Stimulated activated CD4-positive, alpha-beta T cell treated with anti-CD3 and anti-CD28 coated beads, Interleukin-15, amount 100 ng/mL, for 1 hour (primary cell): ENCODE results near the gene HOXD9.

Experiments used
- DNase-seq, 2 donors: peaks; one replicate each; pipeline ENCODE4 v3.0.0-alpha.2; 2020; ENCODE audit warnings: low read depth in 1 of 2, low spot score in 1 of 2

HOXD9 gene

DNA sequence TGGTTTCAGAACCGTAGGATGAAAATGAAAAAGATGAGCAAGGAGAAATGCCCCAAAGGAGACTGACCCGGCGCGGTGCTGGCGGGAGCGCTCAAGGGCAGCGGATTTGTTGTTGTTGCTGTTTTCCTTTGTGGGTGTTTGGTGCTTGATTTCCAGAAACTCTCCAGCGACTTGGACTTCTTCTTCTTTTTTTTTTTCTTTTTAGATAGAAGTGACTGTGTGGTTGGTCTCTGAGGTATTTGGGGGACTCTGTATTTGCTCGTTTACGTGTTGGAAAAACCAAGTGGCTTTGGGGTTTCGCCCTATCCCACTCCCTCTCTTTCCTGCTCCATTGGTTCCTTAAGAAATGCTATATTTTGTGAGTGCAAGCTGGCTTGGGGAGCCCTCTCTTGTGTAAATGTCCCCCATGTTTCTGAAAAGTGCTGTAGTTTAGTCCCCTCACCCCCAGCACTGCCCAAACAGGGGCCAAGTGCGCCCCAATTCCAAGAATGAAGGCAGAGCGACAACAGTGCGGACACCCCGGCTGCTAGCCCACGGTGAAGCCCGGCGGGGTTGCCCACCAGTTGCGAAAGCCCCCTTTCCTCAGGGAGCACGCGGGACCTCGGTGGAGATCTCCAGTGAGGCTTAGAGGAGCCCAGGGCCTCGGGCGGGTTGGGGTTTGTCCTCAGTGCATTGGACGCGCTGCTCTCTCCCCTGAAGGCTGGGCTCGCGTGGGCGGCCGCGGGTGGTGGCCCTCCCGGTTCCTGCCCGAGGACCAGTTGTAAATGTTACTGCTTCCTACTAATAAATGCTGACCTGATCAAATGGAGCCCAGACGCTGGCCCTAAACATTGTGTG is 1.8 kb downstream of the HOXD9 start:
- DNase-seq, result no peak

DNA sequence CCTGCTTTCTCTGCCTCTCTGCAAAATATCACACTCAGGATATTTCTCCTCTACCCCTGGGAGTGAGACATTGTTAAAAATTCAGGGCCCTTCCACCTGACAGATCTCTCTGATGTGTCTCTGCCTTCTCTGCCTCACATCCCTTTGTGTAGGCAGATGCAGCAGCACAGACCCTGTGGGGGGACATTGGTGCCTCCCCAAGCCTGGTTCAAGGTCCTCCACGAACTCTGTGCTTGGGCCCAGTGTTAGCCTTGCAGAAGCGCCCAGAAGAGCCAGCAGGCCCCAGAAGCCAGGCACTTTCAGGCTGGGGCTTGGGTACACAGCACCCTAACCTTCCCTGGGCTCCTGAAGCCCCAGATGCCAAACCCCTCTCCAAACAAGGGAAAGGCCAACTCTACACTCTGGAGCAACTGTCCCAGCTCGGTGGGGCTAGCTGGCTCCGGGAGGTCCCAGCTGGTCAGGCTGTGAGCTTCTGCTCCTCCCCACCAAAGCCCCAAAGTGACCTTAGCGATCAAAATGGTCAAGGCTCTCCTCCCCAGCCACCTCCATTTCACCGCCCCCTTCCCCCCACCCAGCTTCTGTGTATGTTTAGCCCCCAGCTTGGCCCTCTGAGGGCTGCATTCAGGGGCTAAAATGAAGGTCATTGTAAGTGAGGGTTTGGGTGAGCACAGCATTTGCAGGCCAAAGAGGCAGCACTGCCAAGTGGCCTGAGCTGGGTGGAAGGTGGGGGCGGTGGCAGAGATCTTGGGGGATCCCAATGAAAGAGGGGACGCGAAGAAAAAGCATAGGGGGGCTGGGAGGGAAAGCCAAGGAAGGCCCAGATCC is 2.6 kb downstream of the HOXD9 start:
- DNase-seq, result no peak

DNA sequence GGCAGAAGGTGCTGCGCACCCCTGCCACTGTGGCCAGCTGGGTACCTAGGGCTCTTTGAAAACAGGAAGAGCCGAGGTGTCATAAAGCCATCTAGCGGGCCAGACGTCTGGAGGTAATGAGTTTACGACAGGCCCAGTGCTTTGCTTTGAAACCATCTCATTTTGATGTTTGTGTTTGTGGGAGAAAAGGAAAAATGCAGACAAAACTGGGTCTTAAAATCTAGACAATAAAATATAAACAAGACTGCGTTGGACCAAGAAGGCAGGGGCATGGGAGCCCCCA is 3.2 kb downstream of the HOXD9 start:
- DNase-seq, result no peak

DNA sequence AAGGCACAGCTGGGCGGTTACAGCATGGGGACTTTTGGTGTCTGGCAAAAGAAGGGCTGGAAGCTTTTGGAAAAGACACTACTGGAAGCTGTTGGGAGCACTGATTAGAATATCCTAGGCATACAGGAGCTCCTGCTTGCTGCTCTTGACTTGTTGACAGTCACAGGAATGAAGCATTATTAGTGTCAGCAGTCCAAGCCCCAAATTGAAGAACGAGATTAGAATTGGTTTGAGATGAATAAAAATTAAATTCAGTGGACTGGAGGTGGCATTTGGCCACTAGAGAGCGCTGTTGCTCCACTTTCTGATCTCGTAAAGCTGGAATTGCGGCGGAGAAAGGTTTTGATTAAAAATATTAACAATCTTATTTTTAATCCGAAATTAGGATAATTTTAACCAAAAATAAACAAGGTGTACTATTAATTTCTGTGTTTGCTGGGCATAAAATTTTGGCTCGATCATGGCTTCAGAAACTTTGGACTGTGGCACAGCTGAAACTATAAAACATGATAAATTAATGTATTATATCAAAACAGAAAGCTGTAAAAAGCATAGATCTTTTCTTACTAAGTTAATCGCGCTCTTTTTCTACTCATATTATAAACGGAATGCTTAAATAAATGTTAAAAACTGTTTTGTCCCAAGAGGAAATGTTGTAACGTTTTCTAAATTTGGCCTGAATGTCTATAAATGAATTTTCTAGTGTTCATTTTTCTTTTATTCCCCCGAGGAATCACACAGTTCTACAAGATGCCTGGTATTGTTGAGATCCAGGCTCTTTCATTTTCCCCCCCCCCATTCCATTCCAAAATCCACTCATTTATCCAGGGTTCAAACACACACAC is 4.6 kb downstream of the HOXD9 start:
- peak; percentile 21 to 47 for DNase-seq

DNA sequence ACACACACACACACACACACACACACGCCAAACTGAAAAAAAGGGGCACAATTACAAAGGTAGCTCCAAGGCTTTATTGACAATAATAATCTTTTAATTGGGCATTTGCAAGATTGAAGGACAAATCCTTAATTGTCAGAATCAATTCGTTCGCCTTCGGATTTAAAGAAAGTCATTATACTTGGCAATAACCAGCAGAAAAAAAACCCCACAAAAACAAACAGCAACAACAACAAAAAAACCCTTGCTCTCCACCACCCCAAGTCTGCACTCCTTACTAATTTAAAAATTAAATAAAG is 5.2 kb downstream of the HOXD9 start:
- no peak for DNase-seq

DNA sequence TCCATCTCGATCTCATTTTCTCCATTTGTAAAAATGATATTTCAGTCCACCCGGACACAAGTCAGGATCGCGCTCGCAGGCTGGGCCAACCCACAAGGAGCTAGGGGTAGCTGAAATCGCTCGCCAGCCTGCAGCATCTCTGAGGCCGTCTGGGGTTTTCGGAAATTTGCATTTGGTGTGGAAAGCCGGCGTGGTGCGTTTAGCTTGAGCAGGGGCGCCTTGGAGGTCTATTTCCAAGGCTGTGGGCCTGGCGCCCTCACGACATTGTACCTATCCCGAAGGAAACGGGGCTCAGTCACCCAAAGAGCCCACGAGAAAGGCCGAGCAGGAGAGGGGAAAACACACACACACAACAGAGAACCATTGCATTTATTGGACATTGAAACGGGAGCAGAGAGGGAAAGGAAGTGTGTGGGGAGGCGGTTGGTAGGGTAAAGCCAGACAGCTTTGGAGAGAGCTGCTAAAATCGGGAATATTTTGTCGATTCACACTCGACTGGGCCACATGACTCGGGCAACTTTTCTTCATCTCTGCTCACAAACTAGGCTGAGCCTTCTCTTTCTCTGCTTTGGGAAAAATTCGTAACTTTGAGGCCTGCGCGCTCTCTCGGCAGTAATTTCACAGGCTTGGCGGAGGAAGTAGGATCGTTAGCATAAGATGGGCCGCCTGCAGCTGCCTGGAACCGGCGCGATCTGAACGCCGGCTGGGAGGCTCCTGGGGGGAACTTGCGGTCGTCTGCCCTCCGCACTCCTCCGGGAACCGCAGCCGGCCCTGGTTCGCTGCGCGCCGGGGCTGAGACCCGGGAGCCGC is 5.9 kb downstream of the HOXD9 start:
- no peak for DNase-seq

DNA sequence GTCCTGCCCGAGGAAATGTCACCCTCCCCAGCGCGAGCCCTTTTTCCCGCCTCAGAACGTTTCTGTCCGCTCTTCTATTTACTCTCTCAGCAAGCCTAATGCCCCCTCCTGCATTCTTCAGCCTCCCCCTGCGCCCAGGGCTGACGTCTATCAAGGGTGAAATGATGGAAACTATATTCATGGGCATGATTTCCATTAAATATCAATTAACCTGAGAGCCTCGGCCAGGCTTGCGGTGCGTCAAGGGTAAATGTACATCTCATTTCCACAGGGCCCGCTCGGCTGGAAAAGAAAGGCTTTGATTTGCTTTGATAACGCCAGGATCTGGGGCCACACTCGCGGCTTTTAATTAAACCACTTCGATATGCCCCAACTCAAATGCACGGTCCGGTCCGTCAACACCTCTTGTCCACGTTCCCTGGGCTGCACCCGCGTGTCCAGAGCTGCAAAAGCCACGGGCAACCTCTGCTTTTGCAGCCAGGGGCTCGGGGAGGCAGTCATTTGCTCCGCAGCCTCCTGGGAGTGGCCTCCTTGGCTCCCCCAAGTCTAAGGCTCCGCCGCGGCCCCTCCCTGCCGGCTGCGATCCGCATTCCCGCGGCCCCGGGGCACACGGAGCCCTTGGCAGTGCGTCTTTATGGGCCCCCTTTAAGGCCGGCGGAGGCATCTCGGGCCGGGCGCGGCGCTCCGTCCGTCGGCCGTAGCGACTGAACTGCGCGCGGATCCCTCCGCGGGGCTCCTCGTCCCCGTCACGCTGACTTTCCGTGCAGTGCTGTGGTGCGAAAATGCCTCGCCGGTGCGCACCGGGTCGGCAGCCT is 6.7 kb downstream of the HOXD9 start, which contains the start of gene HOXD8:
Gene HOXD8 (plus strand): TSS at position 724 of the 815 bp plus-strand sequence. CDS start 662 bp downstream, outside the sequence.
- no peak for DNase-seq

DNA sequence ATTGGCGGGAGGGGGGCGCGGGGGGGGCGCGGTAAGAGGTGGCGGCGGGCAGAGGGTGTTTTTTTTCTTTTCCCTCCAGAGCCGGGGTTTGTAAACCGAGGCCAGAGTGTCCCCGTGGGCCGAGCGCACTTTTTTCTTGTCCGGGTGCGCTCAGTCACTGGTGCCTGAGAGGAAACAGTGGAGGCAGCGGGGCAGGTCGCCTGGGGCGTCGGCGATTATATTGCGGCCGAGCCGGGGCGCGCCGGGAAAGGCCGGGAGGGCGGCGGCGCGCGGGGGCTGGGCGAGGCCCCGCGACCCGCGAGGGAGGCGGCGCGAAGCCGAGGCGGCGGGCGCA is 7.3 kb downstream of the HOXD9 start:
- DNase-seq, result no peak

DNA sequence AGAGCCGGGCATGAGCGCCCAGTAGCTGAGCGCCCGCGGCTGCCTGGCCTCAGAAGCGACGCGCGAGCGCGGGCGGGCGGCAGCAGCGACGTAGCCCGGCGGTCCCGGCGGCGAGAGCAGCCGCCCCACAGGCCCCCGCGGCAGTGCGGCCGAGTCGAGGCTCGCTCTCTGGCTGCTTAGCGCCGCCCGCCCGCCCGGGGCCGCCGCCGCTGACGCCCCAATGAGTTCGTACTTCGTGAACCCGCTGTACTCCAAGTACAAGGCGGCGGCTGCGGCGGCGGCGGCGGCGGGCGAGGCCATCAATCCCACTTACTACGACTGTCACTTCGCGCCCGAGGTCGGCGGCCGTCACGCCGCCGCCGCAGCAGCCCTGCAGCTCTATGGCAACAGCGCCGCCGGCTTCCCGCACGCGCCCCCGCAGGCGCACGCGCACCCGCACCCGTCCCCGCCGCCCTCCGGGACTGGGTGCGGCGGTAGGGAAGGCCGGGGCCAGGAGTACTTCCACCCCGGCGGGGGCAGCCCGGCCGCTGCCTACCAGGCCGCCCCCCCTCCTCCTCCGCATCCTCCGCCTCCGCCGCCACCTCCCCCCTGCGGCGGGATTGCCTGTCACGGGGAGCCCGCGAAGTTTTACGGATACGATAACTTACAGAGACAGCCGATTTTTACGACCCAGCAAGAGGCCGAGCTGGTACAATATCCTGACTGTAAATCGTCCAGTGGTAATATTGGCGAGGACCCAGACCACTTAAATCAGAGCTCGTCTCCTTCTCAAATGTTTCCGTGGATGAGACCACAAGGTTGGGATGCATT is 7.8 kb downstream of the HOXD9 start:
- no peak for DNase-seq

DNA sequence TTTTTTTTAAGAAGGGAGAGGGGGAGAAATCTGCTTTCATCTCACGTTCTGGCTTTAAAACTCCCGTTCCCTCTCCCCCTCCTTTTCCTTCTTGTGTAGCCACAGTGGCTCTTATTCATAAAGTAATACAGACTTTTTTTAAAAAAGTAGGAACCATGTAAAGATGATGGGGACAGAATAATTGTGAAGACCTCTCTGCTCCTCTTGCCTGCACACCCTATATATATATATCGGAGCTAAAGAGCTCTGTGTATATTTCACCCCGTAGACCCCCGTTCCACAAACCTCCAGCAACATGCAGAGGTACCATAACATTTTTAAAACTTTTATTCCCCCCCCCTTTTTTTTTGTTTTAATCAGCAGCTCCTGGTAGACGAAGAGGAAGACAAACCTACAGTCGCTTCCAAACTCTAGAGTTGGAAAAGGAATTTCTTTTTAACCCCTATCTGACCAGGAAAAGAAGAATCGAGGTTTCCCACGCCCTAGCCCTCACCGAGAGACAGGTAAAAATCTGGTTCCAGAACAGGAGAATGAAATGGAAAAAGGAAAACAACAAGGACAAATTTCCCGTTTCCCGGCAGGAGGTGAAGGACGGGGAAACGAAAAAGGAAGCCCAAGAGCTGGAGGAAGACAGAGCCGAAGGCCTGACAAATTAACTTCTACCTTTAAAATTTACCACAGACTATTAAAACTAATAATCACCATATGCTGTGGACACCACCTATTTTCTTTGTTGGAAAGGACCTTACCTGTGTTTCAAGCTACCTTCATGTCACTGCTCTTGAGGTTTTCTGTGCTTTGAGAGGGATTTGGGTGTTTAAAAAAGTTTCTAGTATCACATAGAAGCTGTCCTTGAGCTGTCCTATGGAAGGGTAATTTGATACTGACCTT is 8.7 kb downstream of the HOXD9 start:
- no peak for DNase-seq

DNA sequence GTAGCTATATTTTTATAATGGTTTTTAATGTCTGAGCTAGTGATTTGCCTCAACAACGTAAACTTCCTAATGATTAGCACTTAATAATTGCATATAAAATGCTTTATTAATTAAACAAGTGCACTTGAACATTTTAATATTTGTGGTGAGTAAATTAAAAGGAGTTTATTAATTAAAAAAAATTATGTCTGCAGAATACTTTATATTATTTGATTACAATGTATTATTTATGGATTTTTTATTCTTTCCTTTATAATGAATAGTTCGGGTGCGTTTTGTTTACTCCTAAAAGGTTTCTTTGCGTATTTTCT is 9.3 kb downstream of the HOXD9 start:
- DNase-seq, result no peak

DNA sequence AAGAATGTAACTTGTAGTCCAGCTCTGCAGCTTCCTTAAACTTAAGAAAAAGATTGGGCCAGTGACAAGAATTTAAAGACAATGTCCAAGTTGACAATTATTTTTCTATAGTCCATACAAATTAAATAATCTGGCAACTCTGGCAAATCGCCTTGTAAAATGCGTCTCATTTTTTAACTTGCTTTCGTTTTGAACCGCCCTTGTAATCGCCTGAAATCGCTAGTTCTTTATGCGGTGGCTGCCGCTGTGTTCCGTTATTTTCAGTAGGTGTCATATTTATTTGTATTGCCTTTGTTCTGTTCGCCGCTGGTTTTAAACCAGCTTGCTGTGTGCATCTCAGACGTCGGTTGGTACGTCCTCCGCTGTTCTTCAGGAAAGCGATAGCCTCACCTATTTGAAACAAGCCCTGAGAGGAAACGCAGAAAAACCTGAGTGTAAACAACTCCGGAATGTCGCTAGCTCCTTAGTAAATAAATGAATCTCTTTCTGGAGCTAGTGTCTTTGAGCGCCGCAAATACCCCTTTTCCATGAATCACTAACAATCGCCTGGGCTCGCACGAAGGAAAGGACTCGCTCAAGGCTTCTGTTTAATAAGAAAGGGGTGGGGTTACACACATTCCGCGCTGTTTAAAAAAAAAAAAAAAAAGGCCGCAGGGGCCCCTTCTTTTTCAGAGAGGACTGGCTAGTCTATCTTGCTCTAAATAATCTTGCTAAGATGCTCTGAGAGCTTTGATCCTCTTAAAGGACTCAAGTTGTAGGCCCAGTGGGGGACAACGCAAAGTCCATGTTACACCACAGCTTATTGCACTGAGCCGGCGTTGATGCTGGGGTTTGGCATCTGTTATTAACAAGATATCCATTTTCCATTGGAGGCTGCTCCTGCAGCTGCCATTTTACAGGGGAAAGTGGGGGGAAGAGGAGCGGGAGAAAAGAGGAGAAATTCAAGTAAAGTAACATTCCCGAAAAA is 10.0 kb downstream of the HOXD9 start:
- DNase-seq, result no peak

DNA sequence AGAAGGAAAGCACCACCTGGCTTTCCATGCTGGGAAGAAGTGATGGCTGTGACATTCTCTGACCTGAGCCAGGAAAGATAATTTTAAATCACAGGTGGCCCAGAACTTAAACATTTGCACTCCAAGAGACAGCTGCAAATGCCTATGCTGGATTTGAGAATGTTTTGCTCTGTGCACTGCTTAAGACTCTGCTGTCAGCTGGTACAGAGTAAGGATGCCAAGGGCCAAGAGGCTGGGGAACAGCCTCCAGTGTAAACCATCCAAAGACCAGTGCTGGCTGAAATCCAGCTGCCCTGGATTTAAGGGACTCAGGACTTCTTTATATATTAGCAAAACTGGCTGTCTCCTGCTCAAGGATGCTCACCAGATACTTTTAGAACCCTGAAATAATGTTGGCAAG is 10.9 kb downstream of the HOXD9 start:
- DNase-seq, result no peak

DNA sequence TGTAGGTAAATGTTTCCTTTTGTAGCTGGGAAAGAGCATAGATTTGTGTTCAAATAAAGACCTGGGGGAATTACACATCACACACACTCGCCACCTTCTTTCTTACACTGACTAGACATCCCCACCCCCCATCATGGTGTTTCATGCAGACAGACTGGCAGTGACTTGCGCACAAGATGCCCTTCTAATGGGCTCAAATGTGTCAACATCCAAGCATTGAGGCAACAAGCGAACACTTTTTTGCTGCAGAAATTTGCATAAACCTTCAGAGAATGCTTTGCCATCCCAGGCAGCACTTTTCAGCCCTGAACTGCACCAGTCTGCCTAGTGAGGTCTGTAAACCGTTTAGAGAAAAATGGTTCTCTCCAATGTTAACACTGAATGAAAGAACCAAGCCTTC is 11.5 kb downstream of the HOXD9 start:
- DNase-seq, result no peak

DNA sequence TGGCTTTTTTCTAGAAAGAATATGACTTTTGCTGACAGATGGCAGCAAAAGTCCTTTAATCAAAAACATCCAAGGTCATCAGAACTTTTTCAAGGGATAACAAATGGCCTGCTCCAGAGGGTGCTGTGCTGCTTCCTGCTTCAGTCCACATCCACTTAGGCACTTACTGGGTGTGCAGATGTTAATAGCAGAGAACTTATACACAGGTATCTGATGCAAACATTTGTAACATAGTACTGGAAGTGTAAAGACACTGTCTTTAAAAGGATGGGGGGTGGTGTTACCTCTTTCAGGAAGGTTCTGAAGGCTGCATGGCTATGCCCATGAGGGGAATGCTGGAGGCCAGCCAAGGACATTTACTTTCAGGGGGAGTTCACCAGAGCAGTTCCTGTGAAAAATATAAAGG is 12.5 kb downstream of the HOXD9 start:
- DNase-seq, result no peak

DNA sequence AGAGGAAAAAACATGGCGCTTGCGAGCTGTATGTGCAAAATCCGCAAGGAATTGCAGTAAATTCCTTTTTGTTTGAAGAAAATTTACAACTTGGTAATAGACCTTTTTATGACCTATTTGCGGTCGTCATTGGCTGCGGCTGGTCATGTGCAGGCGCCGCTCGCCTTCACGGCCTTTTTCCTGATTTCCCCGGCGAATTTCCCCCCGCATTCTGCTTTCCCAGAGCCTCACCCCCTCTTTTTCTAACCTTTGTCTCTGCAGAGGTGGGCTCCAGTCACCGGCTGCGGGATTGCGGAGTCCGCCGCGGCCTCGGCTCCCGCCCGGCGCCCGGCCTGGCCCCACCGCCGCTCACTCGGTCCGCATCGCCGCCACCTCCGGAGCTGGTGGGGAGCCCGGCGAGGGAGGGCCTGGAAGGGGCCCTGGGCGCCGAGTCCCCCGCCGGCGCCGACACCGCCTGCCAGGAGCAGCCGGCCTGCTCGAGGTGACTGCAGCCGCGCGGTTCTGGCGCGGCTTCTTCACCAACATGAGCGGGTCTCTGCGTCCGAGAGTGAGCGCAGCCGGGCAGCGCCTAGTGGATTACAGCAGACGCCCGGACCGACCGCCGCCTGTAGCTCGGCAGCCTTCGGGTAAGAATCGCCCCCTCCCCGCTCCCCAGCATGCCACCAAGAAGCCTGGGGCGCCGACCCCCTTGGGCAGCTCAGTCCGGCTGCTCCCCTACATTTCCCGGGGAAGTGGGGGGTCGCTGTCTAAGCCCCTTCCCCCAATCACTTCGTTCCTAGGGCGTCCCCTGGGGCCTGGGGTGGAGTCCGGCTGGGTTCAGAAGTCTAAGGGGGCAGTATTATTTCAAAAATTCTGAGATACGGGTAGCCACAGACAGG is 14.1 kb downstream of the HOXD9 start:
- DNase-seq, result no peak

DNA sequence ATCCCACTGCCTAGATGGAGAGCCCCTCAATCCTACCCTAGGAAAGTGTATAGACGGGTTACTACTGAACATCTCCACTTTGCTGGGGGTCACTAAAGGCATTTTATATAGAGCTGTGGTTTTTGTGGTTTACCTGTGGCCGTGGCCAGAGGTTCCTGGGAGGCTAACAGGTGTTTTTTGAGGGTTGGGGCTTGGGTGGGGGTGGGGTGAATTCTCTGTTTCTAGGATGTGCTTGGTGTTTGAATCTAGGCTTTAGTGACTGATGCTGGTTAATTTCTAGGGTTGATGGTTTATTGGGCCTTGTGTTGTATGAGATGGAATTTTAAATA is 14.7 kb downstream of the HOXD9 start:
- DNase-seq, result no peak
